HG03139 (cell line): Measurements from ENCODE around the gene PAK5.
A peak's percentile ranks its signal among the peaks of the same experiment; 100 is the strongest.

Experiments used
- ATAC-seq: cut with Tn5 transposase; IDR thresholded peaks from one replicate; pipeline ENCODE4 v1.9.1; 2021; ENCODE audit not compliant: unreplicated experiment

The PAK5 gene

DNA sequence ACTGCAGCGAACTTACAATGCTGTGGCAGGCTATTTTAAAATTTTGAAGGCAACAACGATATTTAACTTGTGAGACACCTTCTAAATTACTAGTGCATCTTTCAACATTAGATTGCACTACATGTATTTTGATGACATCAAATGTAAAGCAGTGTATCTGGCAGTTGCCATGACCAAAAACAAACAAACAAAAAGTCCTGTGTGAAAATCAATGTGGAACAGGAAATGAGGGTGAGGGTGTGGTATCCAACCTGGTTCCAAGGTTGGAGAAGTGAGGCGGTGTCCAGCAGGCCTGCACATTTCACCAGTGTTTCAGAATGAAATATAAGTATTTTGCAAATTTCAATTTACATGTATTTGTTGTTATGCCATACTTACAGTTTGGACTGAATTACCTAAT lies 212.5 kb downstream of the PAK5 start:
- no peak for ATAC-seq

DNA sequence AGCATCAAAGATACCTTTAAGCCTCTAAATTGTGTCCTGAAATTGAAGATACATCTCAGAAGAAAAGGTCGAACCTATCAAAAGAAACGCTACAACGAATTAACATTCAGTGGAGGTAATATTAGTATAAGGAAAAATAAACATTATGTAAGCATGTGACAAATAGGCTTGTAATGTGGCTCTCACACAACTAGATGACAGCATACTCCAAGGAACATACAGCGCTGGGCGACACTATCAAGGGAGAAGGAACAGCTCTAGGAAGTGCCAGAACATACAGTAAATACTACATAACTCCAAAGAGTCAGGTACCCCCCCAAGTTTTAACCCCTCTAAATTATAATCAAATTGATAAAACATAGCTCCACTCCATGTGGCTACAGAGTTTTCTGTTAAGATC lies 220.9 kb downstream of the PAK5 start:
- ATAC-seq, result no peak

DNA sequence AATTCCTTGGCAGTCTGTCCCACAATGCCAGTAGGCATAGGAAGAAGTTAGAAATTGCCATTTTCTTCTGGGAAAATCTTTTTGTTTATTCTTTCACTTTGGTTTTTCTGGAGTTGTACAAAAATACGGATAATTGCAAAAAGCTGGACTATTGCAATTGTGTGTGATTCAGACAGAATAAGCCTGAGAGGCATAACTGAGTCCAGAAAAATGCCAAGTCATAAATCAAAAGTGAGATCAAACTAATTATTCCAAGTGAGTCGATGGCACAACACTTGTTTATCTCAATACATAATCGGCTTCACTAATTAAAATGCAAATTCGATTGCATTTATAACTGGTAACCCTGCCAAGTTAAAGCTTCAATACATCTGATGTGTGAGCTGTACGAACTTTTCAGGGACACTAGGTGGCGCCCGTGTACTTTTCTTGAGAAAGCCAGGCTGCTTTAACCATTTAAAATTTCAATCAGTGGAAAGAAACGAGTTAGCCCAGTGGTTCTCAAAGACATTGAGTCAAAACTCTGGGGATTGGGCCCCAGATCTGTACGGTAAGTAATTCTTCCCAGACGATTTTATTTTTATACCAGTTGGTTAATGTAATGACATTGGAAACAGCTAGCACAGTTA lies 221.9 kb downstream of the PAK5 start:
- ATAC-seq, result no peak

DNA sequence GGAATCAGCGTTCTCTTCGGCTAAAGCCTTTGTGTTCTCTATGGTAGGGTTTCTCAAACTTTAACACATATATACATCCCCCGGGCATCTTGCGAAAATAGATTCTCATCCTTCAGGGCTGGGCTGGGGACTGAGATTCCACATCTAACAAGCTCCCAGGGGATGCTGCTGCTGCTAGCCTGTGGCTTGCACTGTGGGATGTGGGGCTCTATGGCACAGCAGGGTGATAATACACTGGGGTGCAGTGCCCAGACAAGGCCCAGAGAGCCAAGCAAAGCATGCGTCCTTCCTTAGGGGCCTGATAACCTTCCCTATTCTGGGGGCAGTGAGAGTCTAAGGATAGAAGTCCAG lies 222.4 kb downstream of the PAK5 start:
- ATAC-seq, result peak; percentile 6

DNA sequence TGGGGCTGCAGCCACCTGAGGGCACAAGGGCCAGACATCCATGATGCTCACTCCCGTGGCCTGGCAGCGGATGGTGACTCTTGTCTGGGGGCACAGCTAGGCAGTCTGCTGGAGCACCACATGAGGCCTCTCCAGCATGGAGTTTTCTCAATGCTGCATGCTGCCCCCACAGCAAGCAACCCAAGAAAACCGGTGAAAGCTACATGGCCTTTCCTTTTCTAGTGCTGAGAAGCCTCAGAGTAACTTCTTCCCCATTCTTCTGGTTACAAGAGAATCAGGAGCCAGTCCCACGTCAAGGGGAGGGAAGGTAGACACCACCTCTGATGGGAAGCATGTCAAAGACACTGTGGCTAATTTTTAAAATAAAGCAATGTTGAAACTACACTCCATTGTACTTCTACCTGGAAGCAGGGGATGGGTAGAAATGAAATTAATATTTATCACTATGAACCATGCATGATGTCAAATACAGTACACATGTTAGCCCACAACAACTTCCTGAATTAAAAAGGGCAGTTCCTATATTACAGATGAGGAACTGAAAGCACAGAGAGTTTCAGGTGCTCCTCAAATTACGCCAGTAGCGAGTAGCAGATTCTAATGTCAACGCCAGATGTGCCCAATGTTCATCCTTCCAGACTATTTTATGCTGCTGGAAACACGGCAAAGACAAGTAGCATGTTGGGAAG lies 223.0 kb downstream of the PAK5 start:
- peak; percentile 97 for ATAC-seq

DNA sequence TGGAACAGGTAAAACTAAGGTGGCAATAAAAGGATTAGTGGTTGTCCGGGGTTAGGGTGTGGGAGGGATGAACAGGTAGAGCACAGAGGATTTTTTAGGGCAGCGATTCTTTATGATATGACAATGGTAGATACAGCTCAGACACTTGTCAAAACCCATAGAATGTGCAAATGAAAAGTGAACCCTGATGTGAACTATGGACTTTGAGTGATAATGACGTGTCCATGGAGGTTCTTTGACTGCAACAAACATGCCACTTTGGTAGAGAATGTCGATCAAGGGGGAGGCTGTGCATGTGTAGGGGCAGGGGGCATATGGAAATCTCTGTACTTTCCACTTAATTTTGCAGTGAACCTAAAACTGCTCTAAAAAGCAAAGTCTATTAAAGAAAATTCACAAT lies 223.8 kb downstream of the PAK5 start:
- no peak for ATAC-seq

DNA sequence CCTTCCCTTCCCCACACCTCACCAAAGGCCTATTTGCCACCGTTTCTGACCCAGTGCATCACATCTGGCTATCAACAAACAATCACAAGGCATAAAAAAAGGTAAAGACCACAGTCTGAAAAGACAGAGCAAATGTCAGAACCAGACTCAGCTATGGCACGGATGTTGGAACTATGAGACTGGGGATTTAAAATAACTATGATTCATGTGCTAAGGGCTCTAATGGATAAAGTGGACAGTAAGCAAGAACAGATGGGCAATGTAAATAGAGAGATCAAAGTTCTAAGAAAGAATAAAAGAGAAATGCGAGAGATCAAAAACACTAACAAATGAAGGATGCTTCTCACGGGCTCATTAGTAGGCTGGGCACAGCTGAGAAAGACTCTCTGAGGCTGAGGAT lies 225.0 kb downstream of the PAK5 start:
- no peak for ATAC-seq

DNA sequence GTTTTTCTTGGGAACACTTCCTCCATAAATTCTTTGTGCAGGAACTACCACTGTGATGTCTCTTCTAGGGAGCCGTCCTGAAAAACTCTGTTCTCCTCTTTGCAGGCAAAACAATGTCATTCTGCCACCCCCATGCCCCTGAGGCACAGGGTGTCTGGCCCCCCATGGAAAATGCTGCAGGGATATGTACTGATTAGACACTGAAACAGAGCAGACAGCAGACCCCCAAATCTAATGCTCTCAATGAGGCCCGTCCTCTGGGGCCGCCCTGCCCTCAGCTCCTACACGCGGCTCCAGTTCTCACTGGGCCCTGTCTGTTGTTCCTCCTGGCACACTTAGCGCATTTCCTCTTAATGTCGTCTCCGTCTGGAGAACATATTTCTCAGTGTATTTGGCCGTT lies 227.0 kb downstream of the PAK5 start:
- ATAC-seq, result no peak

DNA sequence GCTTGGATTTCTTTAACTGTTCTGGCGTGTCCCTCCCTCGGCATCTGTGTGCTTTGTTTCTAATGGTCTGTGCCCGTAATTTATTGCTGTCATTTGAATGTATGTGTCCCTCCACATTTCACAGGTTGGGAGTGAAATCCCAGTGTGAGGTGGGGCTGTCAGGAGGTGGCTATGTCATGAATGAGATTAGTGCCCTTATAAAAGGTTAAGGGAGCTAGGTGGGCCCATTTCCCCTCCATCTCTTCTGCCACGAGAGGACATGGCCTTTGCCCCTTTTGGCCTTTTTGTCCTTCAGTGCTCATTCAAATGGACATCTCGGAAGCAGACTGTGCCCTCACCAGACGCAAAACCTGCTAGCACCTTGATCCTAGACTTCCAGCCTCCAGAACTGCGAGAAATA lies 228.2 kb downstream of the PAK5 start:
- ATAC-seq, result no peak

DNA sequence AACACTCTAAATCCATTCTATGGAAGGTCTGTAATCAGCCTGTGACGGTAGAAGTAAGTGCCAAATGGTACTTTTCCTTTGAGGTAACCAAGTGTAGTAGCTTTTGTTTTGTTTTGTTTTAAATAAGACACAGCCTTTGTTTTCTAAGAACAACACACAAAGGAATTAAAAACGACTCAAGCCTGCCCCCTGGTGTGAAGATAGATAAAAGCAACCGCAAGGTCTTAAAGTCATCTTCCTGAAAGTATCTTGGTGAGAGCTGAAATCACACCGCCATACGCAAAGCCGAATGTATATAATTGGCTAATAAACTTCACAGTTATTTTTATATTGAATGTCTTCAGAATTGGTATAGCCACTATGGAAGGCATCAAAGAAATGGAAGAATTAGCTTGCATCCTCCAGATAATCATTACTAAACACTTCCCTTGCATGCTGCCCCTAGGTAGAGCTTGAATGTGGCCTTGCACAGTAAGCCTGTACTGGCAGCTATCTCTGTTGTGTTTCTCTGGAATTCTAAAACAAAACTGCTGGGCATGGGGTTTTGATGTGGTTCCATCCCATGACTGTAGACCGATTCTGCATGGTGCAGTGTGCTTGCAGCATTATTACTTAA lies 228.9 kb downstream of the PAK5 start:
- no peak for ATAC-seq

DNA sequence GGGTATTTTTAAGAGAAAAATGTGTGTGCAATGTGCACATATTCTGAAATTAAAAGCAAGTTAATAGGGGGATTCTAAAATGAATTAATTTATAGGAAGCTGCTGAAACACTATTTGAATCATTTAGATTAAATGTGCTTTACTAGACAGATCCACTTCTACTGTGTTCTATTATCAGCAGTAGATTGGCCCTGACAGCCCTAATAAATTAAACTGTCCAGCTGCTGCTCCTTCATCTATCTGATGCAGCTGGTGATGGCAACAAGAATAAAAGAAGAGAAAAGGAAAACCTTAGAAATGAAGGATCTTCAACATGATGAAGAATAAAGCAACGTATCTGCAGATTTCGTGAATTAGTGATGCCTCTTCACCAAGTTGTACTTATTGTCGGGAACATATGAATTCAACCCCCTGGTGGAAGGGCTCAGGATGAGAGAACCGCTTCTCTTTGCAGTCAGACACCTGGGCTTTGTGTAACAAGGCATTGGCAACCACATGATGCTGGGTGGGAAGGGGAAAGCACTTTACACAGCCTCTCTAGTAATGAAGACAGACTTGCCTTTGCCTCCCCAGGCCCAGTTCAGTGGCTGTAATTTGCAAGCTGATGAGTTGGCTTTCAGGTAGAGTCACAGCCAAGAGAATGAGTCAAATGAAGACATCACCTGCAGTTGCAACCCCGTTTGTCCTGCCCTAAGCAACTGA lies 230.1 kb downstream of the PAK5 start:
- no peak for ATAC-seq

DNA sequence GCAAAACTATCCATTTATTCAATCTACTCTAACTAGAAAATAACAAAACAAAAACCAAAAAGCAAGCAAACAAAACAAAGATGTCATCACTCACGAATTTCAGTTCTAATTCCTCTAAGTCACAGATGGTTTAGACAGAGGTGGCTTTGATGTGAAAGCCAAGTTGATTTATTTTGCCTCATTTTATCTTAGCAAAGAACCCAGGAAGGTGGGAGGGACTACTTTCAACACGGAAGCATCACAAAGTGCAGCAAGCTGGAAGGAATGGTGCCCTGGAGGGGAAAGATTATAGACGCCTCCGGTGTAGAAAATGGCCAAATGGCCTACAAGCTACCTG lies 236.1 kb downstream of the PAK5 start:
- ATAC-seq, result no peak

DNA sequence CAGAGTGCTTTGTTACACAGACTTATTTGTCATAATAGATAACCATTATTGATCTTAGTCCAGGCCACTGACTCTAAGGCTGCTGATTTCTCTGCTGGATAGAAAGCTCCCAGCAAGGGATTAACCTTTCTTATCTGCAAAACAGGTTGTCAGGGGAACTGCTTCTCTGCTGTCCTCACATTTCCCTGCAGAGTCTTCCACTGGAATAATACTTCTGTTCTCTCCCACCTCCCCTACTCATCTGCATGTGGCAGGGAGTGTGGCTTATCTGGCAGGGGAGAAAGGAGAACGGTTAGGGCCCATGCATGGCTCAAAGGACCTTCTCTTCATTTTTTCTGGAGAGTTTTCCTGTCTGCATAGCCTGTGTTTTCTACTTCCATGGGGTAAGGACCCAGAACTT lies 238.3 kb downstream of the PAK5 start:
- no peak for ATAC-seq

DNA sequence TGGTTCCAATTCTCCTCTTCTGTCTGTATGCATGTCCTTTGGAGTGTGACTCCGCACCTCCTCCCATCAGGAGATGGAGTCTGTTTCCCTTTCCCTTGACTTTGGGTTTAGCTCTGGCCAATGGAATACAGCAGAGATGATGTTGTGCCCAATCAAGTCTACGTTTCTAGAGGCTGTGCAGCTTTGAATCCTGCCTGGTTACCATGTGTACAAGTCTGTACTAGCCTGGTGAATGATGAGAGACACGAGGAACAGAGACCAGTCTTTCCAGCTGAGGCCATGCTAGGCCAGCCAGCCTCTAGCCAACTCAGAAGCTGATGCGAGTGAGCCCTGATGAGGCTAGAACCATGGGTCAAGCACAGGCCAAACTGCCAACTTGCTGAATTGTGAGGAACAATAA lies 241.3 kb downstream of the PAK5 start:
- ATAC-seq, result no peak

DNA sequence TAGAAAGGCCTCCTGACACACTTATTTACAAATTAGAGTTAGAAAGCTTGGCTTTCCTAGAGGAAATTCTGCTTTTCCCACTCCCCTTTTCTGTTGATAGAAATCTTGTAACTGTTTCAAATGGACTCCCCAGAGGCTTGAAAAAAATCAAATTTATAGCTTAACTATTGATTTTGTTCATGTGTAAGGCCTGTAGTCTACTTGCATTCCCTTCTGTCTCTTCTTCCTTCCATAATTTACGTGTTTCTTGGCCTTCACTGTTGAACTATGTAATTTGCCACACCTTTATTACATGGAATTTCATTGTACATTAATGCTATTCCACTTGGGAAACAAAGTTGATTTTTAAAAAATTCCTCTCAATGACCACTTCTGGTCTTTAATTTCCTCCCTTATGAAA lies 243.1 kb downstream of the PAK5 start:
- no peak for ATAC-seq

DNA sequence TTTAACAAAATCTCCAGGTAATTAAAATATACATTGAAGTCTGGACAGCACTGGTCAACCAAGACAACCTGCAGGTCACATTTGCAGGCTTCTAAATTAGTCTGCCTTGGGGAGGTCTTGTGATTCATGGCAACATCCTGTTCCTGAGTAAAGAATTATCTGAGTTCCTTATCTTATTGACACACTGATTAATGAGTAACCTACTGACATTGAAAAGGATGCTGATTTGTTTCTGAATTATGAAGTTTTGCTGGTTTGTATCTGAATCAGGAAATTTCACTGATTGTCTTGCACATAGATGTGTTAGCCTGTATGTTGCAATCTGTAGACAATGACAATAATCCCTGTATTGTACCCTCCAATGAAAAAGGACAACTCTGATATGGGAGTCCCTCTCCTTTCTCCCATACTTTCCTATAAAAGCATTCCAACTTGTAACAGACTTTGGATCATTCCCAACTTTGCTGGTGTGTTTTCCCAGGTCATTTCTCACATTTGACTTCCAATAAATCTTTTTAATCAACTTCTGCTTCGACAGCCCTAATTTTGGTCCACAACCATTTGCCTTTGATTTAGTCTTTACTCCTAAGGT lies 244.5 kb downstream of the PAK5 start:
- no peak for ATAC-seq

DNA sequence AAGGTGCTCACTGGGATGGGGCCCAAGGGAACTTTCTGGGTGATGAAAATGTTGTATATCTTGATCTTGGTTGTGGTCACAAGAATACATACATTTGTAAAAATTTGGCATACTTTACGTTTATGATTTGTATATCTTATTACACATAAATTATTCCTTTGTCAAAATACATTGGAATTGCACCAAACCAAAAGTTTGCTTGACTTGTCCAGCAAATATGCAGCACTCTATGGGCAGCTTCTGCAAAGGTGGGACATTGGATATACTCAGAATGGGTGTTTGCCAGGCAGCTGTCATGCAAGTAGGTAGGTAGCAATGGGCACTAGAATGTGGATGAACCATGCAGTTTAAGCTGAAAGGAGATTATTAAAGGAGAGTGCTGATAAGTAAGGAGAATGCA lies 246.5 kb downstream of the PAK5 start:
- ATAC-seq, result no peak

DNA sequence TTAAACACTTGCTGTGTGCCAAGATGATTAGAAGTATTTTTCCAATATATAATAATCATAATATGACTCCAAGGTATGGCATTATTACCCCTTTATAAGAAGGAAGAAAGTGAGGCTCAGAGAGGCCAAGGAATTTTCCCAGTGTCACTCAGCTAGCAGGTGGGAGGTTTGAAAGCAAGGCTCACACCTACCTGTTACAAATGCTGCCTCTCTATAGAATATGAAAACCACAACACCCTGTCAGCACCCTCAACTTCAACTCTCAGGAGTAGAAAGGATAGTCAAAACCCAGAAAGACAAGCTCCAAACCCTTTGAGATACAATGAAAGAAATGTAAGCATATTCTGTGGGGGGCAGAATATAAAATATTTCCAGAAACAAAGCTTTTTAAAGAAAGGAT lies 247.8 kb downstream of the PAK5 start:
- ATAC-seq, result no peak

DNA sequence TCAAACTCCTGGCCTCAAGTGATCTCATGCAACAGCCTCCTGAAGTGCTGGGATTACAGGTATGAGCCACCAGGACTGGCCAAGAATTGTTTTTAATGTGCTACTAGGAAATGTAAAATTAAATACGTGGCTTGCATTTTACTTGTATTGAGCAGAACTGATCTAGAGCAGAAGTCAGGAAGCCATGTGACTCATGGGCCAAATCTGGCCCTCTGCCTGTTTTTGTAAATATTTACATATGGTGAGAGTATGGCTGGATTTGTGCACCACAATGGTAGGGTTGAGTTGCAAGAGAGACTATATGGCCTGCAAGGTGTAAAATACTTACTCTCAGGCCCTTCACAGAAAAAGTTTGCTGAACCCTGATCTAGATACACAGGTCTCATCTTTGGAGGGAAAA lies 248.7 kb downstream of the PAK5 start:
- no peak for ATAC-seq

DNA sequence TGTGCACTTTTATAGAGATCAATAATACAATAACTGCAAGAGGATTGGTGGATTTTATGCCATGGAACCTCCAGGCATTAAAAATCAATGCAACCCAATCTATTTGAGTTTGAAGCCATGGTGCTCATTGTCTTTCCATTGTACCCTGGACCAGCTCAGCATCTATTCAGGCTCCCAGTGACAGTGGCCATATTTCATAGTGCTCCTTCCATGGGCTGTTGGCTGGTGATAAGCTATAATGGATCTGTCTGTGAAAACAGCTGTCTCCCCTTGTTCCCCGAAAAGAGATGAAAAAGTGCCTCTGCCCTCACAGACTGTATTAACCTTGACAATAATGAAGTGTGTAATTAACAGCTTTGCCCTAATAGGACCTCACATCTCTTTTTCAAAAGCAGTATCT lies 250.2 kb downstream of the PAK5 start:
- no peak for ATAC-seq

DNA sequence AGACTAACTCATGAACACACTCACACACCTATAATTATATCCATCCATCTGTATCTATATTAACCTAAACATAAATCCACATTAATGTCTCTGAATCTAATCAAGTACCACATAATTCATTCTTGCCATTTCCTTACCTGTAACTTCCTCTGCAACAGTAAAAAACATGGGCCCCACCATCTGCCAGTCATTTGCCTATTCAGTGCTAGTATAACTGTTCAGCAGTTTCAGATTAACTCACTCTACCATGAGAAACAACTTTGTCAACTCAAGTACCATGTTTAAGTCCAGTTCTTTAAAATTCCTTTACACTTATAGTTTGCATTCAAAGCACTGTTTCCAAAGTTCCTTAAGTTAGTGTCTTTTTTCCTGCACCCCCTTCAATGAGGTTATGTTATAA lies 255.7 kb downstream of the PAK5 start:
- ATAC-seq, result no peak

DNA sequence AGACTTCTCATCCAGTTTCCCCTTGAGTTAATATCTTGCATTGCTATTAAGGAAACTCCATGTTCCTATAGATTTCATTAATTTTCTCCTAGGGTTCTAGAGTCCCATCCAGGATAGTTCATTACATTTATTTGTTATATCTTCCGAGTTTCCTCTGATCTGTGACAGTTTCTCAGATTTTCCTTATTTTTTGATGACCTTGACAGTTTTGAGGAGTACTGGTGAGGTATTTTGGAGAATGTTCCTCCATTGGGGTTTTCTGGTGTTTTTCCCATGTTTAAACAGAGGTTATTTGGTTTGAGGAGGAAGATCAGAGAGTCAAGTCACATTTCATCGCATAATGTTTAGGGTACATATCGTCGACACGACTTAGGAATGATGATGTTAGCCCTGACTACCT lies 256.7 kb downstream of the PAK5 start:
- no peak for ATAC-seq
